OCI-LY7 (cell line): ENCODE data around the gene SPNS1. TPM values are rescaled to one million over a fixed set of nuclear protein-coding genes. Genes with fewer than 3 reads are reported as not detected.

ENCODE experiments used
- BruUV-seq: library from RNA; stranded (reverse); fragments of 400-500 nt; replicated peaks from 2 replicates; lab custom pipeline; 2021; lab: Mats Ljungman, UMichigan
- CTCF ChIA-PET: fragments of 300-600 bp; sonication (Branson Sonifier 250); formaldehyde crosslinking; loops from one replicate; lab custom pipeline; 2022; ENCODE audit warnings: antibody characterized with exemption; ENCODE audit not compliant: unreplicated experiment; lab: Charles Lee
- POLR2A ChIA-PET: fragments of 300-600 bp; sonication (Branson Sonifier 250); formaldehyde crosslinking; loops from one replicate; lab custom pipeline; 2022; ENCODE audit warnings: antibody characterized with exemption; lab: Charles Lee
- DNase-seq: peaks from one replicate; pipeline ENCODE4 v3.0.0-alpha.2; 2015; ENCODE audit warnings: low spot score
- H2AFZ ChIP-seq: fragments of 200-600 bp; sonication (generic), shearing (Covaris generic); 2 replicates; pipeline ENCODE4 v1.6.1; 2014; ENCODE audit warnings: mild to moderate bottlenecking, antibody characterized with exemption, low read length, moderate library complexity
- H3K27ac ChIP-seq: fragments of 200-600 bp; sonication (generic); 2 replicates; pipeline ENCODE4 v1.5.1; 2014; ENCODE audit warnings: mixed run types, low read depth, mild to moderate bottlenecking, moderate library complexity, low read length, inconsistent platforms; ENCODE audit not compliant: poor library complexity, severe bottlenecking
- H3K36me3 ChIP-seq: fragments of 200-600 bp; sonication (generic); 2 replicates; pipeline ENCODE4 v1.6.1; 2014; ENCODE audit warnings: mild to moderate bottlenecking, antibody characterized with exemption, low read length, moderate library complexity, mixed read lengths; ENCODE audit not compliant: insufficient read depth
- H3K4me1 ChIP-seq: fragments of 200-600 bp; sonication (generic); 2 replicates; pipeline ENCODE4 v1.5.1; 2014; ENCODE audit warnings: mild to moderate bottlenecking, low read length; ENCODE audit not compliant: insufficient read depth, poor library complexity, severe bottlenecking
- H3K4me2 ChIP-seq: fragments of 200-600 bp; sonication (generic); 2 replicates; pipeline ENCODE4 v1.6.1; 2014; ENCODE audit warnings: mild to moderate bottlenecking, low read length
- H3K4me3 ChIP-seq: fragments of 200-600 bp; sonication (generic); 2 replicates; pipeline ENCODE4 v1.5.1; 2014; ENCODE audit warnings: mild to moderate bottlenecking, low read depth, low read length; ENCODE audit not compliant: poor library complexity, severe bottlenecking
- H3K79me2 ChIP-seq: fragments of 200-600 bp; sonication (generic); 2 replicates; pipeline ENCODE4 v1.6.1; 2016; ENCODE audit warnings: low read depth, mild to moderate bottlenecking, low read length, moderate library complexity, mixed read lengths; ENCODE audit not compliant: insufficient read depth
- H3K9me2 ChIP-seq: fragments of 200-600 bp; sonication (generic); 2 replicates; pipeline ENCODE4 v1.6.1; 2016; ENCODE audit warnings: mild to moderate bottlenecking, low read length, mixed read lengths; ENCODE audit not compliant: insufficient read depth
- H3K9me3 ChIP-seq: fragments of 200-600 bp; sonication (generic); 2 replicates; pipeline ENCODE4 v1.6.1; 2014; ENCODE audit warnings: mild to moderate bottlenecking, mixed run types, low read length, mixed read lengths
- H4K20me1 ChIP-seq: fragments of 200-600 bp; sonication (generic); 2 replicates; pipeline ENCODE4 v1.6.1; 2014; ENCODE audit warnings: mild to moderate bottlenecking, antibody characterized with exemption, low read length, moderate library complexity, mixed read lengths; ENCODE audit not compliant: insufficient read depth
- CTCF ChIP-seq: fragments of 200-600 bp; sonication (generic); conservative IDR thresholded peaks from 2 replicates; pipeline ENCODE4 v1.5.1; 2014; ENCODE audit warnings: mild to moderate bottlenecking, antibody characterized with exemption, low read length, moderate library complexity, mixed read lengths
- EZH2phosphoT487 ChIP-seq: fragments of 200-600 bp; sonication (generic); IDR thresholded peaks from 2 replicates; pipeline ENCODE4 v1.6.1; 2018; ENCODE audit warnings: low read depth, borderline replicate concordance, mild to moderate bottlenecking, mixed run types, antibody characterized with exemption, low read length, moderate library complexity, mixed read lengths
- intact Hi-C: fragments of 100-400 bp; cut with micrococcal nuclease; formaldehyde crosslinking; loops from one replicate; pipeline ENCODE4 v1.10.0; 2022; ENCODE audit not compliant: unreplicated experiment
- total RNA-seq, 2 experiments: library from RNA; depleted of rRNA in 1 of 2; stranded (reverse); fragments of >200 nt in 1 of 2; shearing (Covaris generic) in 1 of 2; gene quantifications; 2 replicates each; pipeline ENCODE4 v1.2.3, GENCODE V29; 2014 to 2022

The SPNS1 gene
- total RNA-seq, 2 experiments from 2014 or later: 20.1 to 20.4 TPM

GRCh38 chr16:28991687-28992086 is 17.1 kb downstream of the SPNS1 start:
- Histone ChIP-seq H4K20me1 (no peaks in the 10 kb centered on the region), H3K4me3 (no peak overlapping the region), H3K9me2 (no peaks in the 10 kb centered on the region), H3K79me2 (no peaks in the 10 kb centered on the region), H3K9me3 (no peaks in the 10 kb centered on the region), H2AFZ (no peak overlapping the region), H3K36me3 (no peaks in the 10 kb centered on the region), H3K27ac (no peak overlapping the region), H3K4me2 (no peak overlapping the region), H3K4me1 (no peaks in the 10 kb centered on the region)
- POLR2A ChIA-PET: no interaction called here
- intact Hi-C loops: no loop called here
- no peak for DNase-seq
- no TSS peak for BruUV-seq
- TF ChIP-seq EZH2phosphoT487: no peak
- no peak for TF ChIP-seq CTCF
- CTCF ChIA-PET: no interaction called here

- Histone ChIP-seq H3K4me3 (no peak overlapping the region), H4K20me1 (no peaks in the 10 kb centered on the region), H3K79me2 (no peaks in the 10 kb centered on the region), H3K27ac (no peak overlapping the region), H3K9me3 (no peaks in the 10 kb centered on the region), H3K4me2 (no peak overlapping the region), H2AFZ (no peak overlapping the region), H3K36me3 (no peaks in the 10 kb centered on the region), H3K4me1 (no peaks in the 10 kb centered on the region), H3K9me2 (no peaks in the 10 kb centered on the region)
- POLR2A ChIA-PET: no interaction called here
- no peak for TF ChIP-seq EZH2phosphoT487
- intact Hi-C loops: no loop called here
- BruUV-seq: no TSS peak
- no peak for DNase-seq
- CTCF ChIA-PET: no interaction called here
Observed at GRCh38 chr16:28992496-28992895, 17.9 kb downstream of the SPNS1 start.

GRCh38 chr16:28998837-28999236 is 24.3 kb downstream of the SPNS1 start:
- no peaks in the 10 kb centered on the region for H3K36me3 ChIP-seq
- no peak for TF ChIP-seq CTCF
- no peak for TF ChIP-seq EZH2phosphoT487
- H3K4me3 ChIP-seq: no peak overlapping the region
- peaks cover 5% of the 10 kb centered on the region for H3K4me1 ChIP-seq
- no peak for DNase-seq
- no peaks in the 10 kb centered on the region for H3K79me2 ChIP-seq
- no TSS peak for BruUV-seq
- intact Hi-C loops: no loop called here
- no peak overlapping the region for H3K4me2 ChIP-seq
- no peaks in the 10 kb centered on the region for H3K9me3 ChIP-seq
- no peak overlapping the region for H3K27ac ChIP-seq
- ChIA-PET CTCF (no interaction called here), POLR2A (interaction anchor here (0.7 kb wide), 1 partner anchor 381 kb away, joined by 3 read pairs; no protein-coding TSS in a partner anchor)
- H4K20me1 ChIP-seq: no peaks in the 10 kb centered on the region
- H3K9me2 ChIP-seq: no peaks in the 10 kb centered on the region
- H2AFZ ChIP-seq: no peak overlapping the region
